Effector memory CD8-positive, alpha-beta T cell (primary cell): ENCODE measurements around the gene AGTPBP1.
"Not testable (repeated sequence)": the region's sequence is repeated elsewhere in the genome, so short reads cannot be mapped to it uniquely, and the experiment has no call there.

Experiments used
- ATAC-seq: fragments of 150-1000 bp; cut with Tn5 transposase; replicated peaks from 2 replicates; pipeline ENCODE4 v1.10.0; 2021; ENCODE audit warnings: mild to moderate bottlenecking, moderate library complexity
- DNase-seq, 3 experiments: peaks; one replicate each; pipeline ENCODE4 v3.0.0; 2021
- H3K27ac Mint-ChIP-seq, 2 donors: one replicate each; pipeline ENCODE4 v1.8.0; 2022; ENCODE audit warnings: mild to moderate bottlenecking in 2 of 2, mixed read lengths in 2 of 2, moderate library complexity in 2 of 2
- H3K27me3 Mint-ChIP-seq, 2 donors: one replicate each; pipeline ENCODE4 v1.8.0; 2022; ENCODE audit warnings: mixed read lengths in 2 of 2
- H3K36me3 Mint-ChIP-seq: one replicate; pipeline ENCODE4 v1.8.0; 2022; ENCODE audit warnings: mild to moderate bottlenecking, moderate library complexity, mixed read lengths; ENCODE audit not compliant: insufficient read depth
- H3K4me1 Mint-ChIP-seq, 2 donors: one replicate each; pipeline ENCODE4 v1.8.0; 2022; ENCODE audit warnings: low read depth in 2 of 2, mixed read lengths in 2 of 2
- H3K4me3 Mint-ChIP-seq, 2 donors: one replicate each; pipeline ENCODE4 v1.8.0; 2022; ENCODE audit warnings: mild to moderate bottlenecking in 2 of 2, mixed read lengths in 2 of 2, moderate library complexity in 2 of 2
- H3K9me3 Mint-ChIP-seq, 2 donors: one replicate each; pipeline ENCODE4 v1.8.0; 2022; ENCODE audit warnings: mixed read lengths in 2 of 2
- total RNA-seq, 9 experiments: gene quantifications; one replicate each; lab custom pipeline; 2026; lab: John Stamatoyannopoulos, UW

Gene AGTPBP1
- 58.7 to 239 (median 141) reads per million in 9 experiments for total RNA-seq

GRCh38 chr9:85741875-85742596, at the start of gene AGTPBP1:
Gene AGTPBP1, minus strand, starts transcription at chr9:85741954. Its CDS starts 29,421 bp downstream, at chr9:85712533.
- peak within 1 kb of the TSS; percentile 92 for H3K27ac Mint-ChIP-seq
- DNase-seq (peak; percentile 94 to 98 (median 97)), ATAC-seq (peak; percentile 80)
- peaks cover 10 to 50% of the 10 kb centered on the region in 2 donors for H3K4me1 Mint-ChIP-seq
- H3K9me3 Mint-ChIP-seq: no peaks in the 10 kb centered on the region
- no peaks in the 10 kb centered on the region for H3K27me3 Mint-ChIP-seq
- H3K36me3 Mint-ChIP-seq: peaks cover 9% of the 10 kb centered on the region
- peak within 1 kb of the TSS; percentile 88 to 91 for H3K4me3 Mint-ChIP-seq

- H3K4me3 Mint-ChIP-seq, H3K9me3 Mint-ChIP-seq, H3K27me3 Mint-ChIP-seq, H3K36me3 Mint-ChIP-seq, DNase-seq, H3K4me1 Mint-ChIP-seq, H3K27ac Mint-ChIP-seq: not testable (repeated sequence)
- peak; percentile 43 for ATAC-seq
Measured at GRCh38 chr9:85786116-85786515, 44.4 kb upstream of the AGTPBP1 start.

GRCh38 chr9:85773844-85774243, 32.1 kb upstream of the AGTPBP1 start:
- H3K4me3 Mint-ChIP-seq, ATAC-seq, H3K27ac Mint-ChIP-seq, H3K4me1 Mint-ChIP-seq, DNase-seq, H3K27me3 Mint-ChIP-seq, H3K9me3 Mint-ChIP-seq, H3K36me3 Mint-ChIP-seq: not testable (repeated sequence)

- not testable (repeated sequence) for H3K4me1 Mint-ChIP-seq, H3K9me3 Mint-ChIP-seq, H3K4me3 Mint-ChIP-seq, H3K36me3 Mint-ChIP-seq, H3K27ac Mint-ChIP-seq, DNase-seq, ATAC-seq, H3K27me3 Mint-ChIP-seq
Measured at GRCh38 chr9:85761802-85762201, 20.0 kb upstream of the AGTPBP1 start.

- H3K9me3 Mint-ChIP-seq, ATAC-seq, H3K27ac Mint-ChIP-seq, H3K4me3 Mint-ChIP-seq, H3K36me3 Mint-ChIP-seq, DNase-seq, H3K27me3 Mint-ChIP-seq, H3K4me1 Mint-ChIP-seq: not testable (repeated sequence)
Measured at GRCh38 chr9:85757716-85758115, 16.0 kb upstream of the AGTPBP1 start.

- H3K4me1 Mint-ChIP-seq, H3K27me3 Mint-ChIP-seq, DNase-seq, H3K4me3 Mint-ChIP-seq, ATAC-seq, H3K27ac Mint-ChIP-seq, H3K36me3 Mint-ChIP-seq, H3K9me3 Mint-ChIP-seq: not testable (repeated sequence)
Measured at GRCh38 chr9:85756216-85756615, 14.5 kb upstream of the AGTPBP1 start.

- Mint-ChIP-seq H3K4me3 (no peak overlapping the region), H3K4me1 (peaks cover 1 to 28% of the 10 kb centered on the region in 2 donors), H3K36me3 (peaks cover 4% of the 10 kb centered on the region), H3K27ac (no peak overlapping the region), H3K27me3 (peaks cover 0 to 6% of the 10 kb centered on the region in 2 donors), H3K9me3 (no peaks in the 10 kb centered on the region)
- DNase-seq (no peak), ATAC-seq (no peak)
Measured at GRCh38 chr9:85746309-85746708, 4.6 kb upstream of the AGTPBP1 start.

- Mint-ChIP-seq H3K36me3 (peaks cover 9% of the 10 kb centered on the region), H3K4me3 (no peak overlapping the region), H3K9me3 (no peaks in the 10 kb centered on the region), H3K4me1 (peaks cover 7 to 37% of the 10 kb centered on the region in 2 donors), H3K27me3 (no peaks in the 10 kb centered on the region), H3K27ac (no peak overlapping the region)
- no peak for DNase-seq
- ATAC-seq: no peak
Measured at GRCh38 chr9:85745203-85745602, 3.4 kb upstream of the AGTPBP1 start.

GRCh38 chr9:85744480-85744879, 2.7 kb upstream of the AGTPBP1 start:
- Mint-ChIP-seq H3K4me1 (peaks cover 7 to 40% of the 10 kb centered on the region in 2 donors), H3K36me3 (peaks cover 9% of the 10 kb centered on the region), H3K9me3 (no peaks in the 10 kb centered on the region), H3K4me3 (peak overlapping the region in 1 of 2 donors; percentile 75), H3K27me3 (no peaks in the 10 kb centered on the region), H3K27ac (peak overlapping the region; percentile 44 to 75)
- DNase-seq: no peak
- no peak for ATAC-seq

GRCh38 chr9:85743275-85744128, 1.7 kb upstream of the AGTPBP1 start:
- H3K27ac Mint-ChIP-seq: peak overlapping the region; percentile 44 to 75
- H3K36me3 Mint-ChIP-seq: peaks cover 9% of the 10 kb centered on the region
- H3K27me3 Mint-ChIP-seq: no peaks in the 10 kb centered on the region
- H3K4me1 Mint-ChIP-seq: peaks cover 9 to 47% of the 10 kb centered on the region in 2 donors
- DNase-seq: peak in 1 of 3 experiments; percentile 9
- peak overlapping the region; percentile 56 to 75 for H3K4me3 Mint-ChIP-seq
- ATAC-seq: no peak
- no peaks in the 10 kb centered on the region for H3K9me3 Mint-ChIP-seq

- no peaks in the 10 kb centered on the region for H3K9me3 Mint-ChIP-seq
- peak overlapping the region; percentile 88 to 91 for H3K4me3 Mint-ChIP-seq
- peaks cover 9% of the 10 kb centered on the region for H3K36me3 Mint-ChIP-seq
- H3K27me3 Mint-ChIP-seq: no peaks in the 10 kb centered on the region
- ATAC-seq (no peak), DNase-seq (no peak)
- H3K27ac Mint-ChIP-seq: peak overlapping the region; percentile 92
- peaks cover 10 to 50% of the 10 kb centered on the region in 2 donors for H3K4me1 Mint-ChIP-seq
Measured at GRCh38 chr9:85742597-85742936, 813 bp upstream of the AGTPBP1 start.

- peak; percentile 57 for ATAC-seq
- peaks cover 10 to 49% of the 10 kb centered on the region in 2 donors for H3K4me1 Mint-ChIP-seq
- peak; percentile 57 to 66 (median 64) for DNase-seq
Measured at GRCh38 chr9:85741095-85741874, 469 bp downstream of the AGTPBP1 start.

GRCh38 chr9:85740787-85741094, 1.0 kb downstream of the AGTPBP1 start:
- Mint-ChIP-seq H3K27ac (peak overlapping the region; percentile 92), H3K4me3 (peak overlapping the region; percentile 88 to 91), H3K27me3 (no peaks in the 10 kb centered on the region), H3K4me1 (peaks cover 10 to 46% of the 10 kb centered on the region in 2 donors), H3K9me3 (no peaks in the 10 kb centered on the region), H3K36me3 (peaks cover 9% of the 10 kb centered on the region)
- DNase-seq: peak in 1 of 3 experiments; percentile 44
- ATAC-seq: no peak

More at GRCh38 chr9:85741095-85741874, 469 bp downstream of the AGTPBP1 start:
- Mint-ChIP-seq H3K27ac (peak overlapping the region; percentile 92), H3K27me3 (no peaks in the 10 kb centered on the region), H3K9me3 (no peaks in the 10 kb centered on the region), H3K36me3 (peaks cover 9% of the 10 kb centered on the region), H3K4me3 (peak overlapping the region; percentile 88 to 91)
